ENCODE measurements around the gene MATR3.

Gene MATR3

GRCh38 chr5:139285651-139286392 lies 7.7 kb upstream of the MATR3 start:
- TF ChIP-seq CTCF (IDR thresholded peaks at IDR 0.05; ENCODE audit: low read depth, low read length, poor library complexity, severe bottlenecking) (no peak), EZH2phosphoT487 (IDR thresholded peaks at IDR 0.05; ENCODE audit: borderline replicate concordance, low read length) (no peak)
- no peak overlapping the region for H3K27ac ChIP-seq (ENCODE audit: low read depth, low read length)
- H3F3A ChIP-seq (ENCODE audit: control insufficient read depth, insufficient read depth), result peaks cover 87% of the 10 kb centered on the region
- peaks cover 10% of the 10 kb centered on the region for H3K4me1 ChIP-seq (ENCODE audit: control insufficient read depth, low read length)
- H3K4me2 ChIP-seq (ENCODE audit: low read length), result no peak overlapping the region
- peaks cover 49% of the 10 kb centered on the region for H3K36me3 ChIP-seq (ENCODE audit: control insufficient read depth, low read length)
- H3K4me3 ChIP-seq (ENCODE audit: low read length), result no peak overlapping the region
- H3K79me2 ChIP-seq (ENCODE audit: control insufficient read depth, low read length), result peaks cover 9% of the 10 kb centered on the region
- H3K27me3 ChIP-seq (ENCODE audit: control insufficient read depth, low read length), result no peaks in the 10 kb centered on the region
- peaks cover 14% of the 10 kb centered on the region; the same call in 1 of the 2 replicates for H4K20me1 ChIP-seq (ENCODE audit: control insufficient read depth, insufficient read depth, low read depth, low read length)
- H3K9me3 ChIP-seq (ENCODE audit: control insufficient read depth, insufficient read depth, low read length), result no peaks in the 10 kb centered on the region
- H3K9me2 ChIP-seq (replicated peaks; ENCODE audit: control insufficient read depth, low read length), result no peaks in the 10 kb centered on the region

DNA sequence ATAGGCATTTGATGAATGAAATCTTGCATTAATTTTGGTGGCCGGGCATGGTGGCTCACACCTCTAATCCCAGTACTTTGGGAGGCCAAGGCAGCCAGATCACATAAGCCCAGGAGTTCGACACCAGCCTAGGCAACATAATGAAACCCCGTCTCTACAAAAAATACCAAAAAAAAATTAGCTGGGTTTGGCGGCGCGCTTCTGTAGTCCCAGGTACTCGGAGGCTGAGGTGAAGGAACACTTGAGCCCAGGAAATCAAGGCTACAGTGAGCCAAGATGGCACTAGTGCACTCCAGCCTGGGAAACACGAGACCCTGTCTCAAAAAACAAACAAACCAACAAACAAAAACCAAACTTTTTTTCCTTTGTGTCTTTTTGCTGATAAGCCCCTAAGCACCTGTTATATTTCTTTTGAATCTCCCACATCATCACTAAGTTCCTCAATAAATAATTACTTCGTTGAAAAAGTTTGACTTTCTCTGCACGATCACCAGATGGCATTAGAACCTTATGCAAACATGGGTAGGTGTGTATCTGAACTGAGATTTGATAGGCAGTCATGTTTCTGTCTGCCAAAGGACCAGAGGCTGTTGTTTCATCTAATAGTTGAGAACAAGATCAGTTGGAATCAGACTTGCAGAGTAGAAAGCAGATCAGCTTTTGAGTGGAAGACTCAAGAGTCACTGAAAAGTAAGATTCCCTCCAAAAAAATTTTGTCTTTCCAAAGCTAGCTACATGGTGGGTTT lies 5.5 kb upstream of the MATR3 start:
- 0 out of 2 replicates have a peak, but pooled peaks cover 5% of the 10 kb centered on the region for H4K20me1 ChIP-seq (ENCODE audit: control insufficient read depth, insufficient read depth, low read depth, low read length)
- H3K9me3 ChIP-seq (ENCODE audit: control insufficient read depth, insufficient read depth, low read length), result no peaks in the 10 kb centered on the region
- H3K4me3 ChIP-seq (ENCODE audit: low read length), result no peak overlapping the region
- no peak overlapping the region for H3K27ac ChIP-seq (ENCODE audit: low read depth, low read length)
- H3K27me3 ChIP-seq (ENCODE audit: control insufficient read depth, low read length), result no peaks in the 10 kb centered on the region
- peaks cover 10% of the 10 kb centered on the region for H3K4me1 ChIP-seq (ENCODE audit: control insufficient read depth, low read length)
- peaks cover 32% of the 10 kb centered on the region for H3K36me3 ChIP-seq (ENCODE audit: control insufficient read depth, low read length)
- peaks cover 73% of the 10 kb centered on the region for H3F3A ChIP-seq (ENCODE audit: control insufficient read depth, insufficient read depth)
- H3K79me2 ChIP-seq (ENCODE audit: control insufficient read depth, low read length), result peaks cover 3% of the 10 kb centered on the region
- no peaks in the 10 kb centered on the region for H3K9me2 ChIP-seq (replicated peaks; ENCODE audit: control insufficient read depth, low read length)
- H3K4me2 ChIP-seq (ENCODE audit: low read length), result no peak overlapping the region
- TF ChIP-seq EZH2phosphoT487 (IDR thresholded peaks at IDR 0.05; ENCODE audit: borderline replicate concordance, low read length) (no peak), CTCF (IDR thresholded peaks at IDR 0.05; ENCODE audit: low read depth, low read length, poor library complexity, severe bottlenecking) (peak; percentile 51)

DNA sequence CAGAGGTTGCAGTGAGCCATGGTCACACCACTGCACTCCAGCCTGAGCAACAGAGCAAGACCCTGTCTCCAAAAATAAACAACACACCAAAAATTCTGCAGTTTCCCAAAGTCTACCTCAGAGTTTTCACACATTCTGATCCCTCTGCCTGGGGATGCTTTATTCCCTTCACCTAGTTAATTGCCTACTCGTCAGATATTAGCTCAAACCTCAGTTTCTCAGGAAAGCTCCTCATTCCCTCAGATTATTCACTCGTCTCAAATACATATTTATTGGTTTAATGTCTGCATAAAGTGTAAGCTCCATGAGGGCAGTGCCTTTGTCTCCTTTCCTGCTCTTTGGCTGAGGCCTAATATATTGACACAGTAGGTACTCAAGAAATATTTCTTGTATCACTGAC lies 2.5 kb upstream of the MATR3 start:
- Histone ChIP-seq H3K4me1 (ENCODE audit: control insufficient read depth, low read length) (peaks cover 24% of the 10 kb centered on the region), H3K36me3 (ENCODE audit: control insufficient read depth, low read length) (peaks cover 29% of the 10 kb centered on the region), H3K27me3 (ENCODE audit: control insufficient read depth, low read length) (no peaks in the 10 kb centered on the region), H3K9me2 (replicated peaks; ENCODE audit: control insufficient read depth, low read length) (no peaks in the 10 kb centered on the region), H3K9me3 (ENCODE audit: control insufficient read depth, insufficient read depth, low read length) (no peaks in the 10 kb centered on the region), H3F3A (ENCODE audit: control insufficient read depth, insufficient read depth) (peaks cover 43% of the 10 kb centered on the region), H3K4me3 (ENCODE audit: low read length) (no peak overlapping the region), H4K20me1 (ENCODE audit: control insufficient read depth, insufficient read depth, low read depth, low read length) (peaks cover 16% of the 10 kb centered on the region), H3K4me2 (ENCODE audit: low read length) (no peak overlapping the region), H3K27ac (ENCODE audit: low read depth, low read length) (no peak overlapping the region), H3K79me2 (ENCODE audit: control insufficient read depth, low read length) (peaks cover 33% of the 10 kb centered on the region)
- TF ChIP-seq CTCF (IDR thresholded peaks at IDR 0.05; ENCODE audit: low read depth, low read length, poor library complexity, severe bottlenecking) (no peak), EZH2phosphoT487 (IDR thresholded peaks at IDR 0.05; ENCODE audit: borderline replicate concordance, low read length) (no peak)

Measured in DOHH2 (cell line).